ENCODE results near the gene EFR3B.
"Not testable (repeated sequence)": the region's sequence is repeated elsewhere in the genome, so short reads cannot be mapped to it uniquely, and the experiment has no call there.

Gene EFR3B

GRCh38 chr2:25000503-25001324 is 41.2 kb upstream of the EFR3B start:
- Histone ChIP-seq H3K27ac (no peak overlapping the region), H3K36me3 (no peaks in the 10 kb centered on the region), H3K27me3 (no peaks in the 10 kb centered on the region), H3K9me3 (no peaks in the 10 kb centered on the region), H3K4me3 (ENCODE audit: low read depth in 1 of 2, low read length in 1 of 2) (no peak overlapping the region), H3K4me1 (ENCODE audit: control insufficient read depth in 1 of 2, insufficient read depth in 1 of 2, low read depth in 1 of 2, low read length in 1 of 2) (no peaks in the 10 kb centered on the region)
- no peak for TF ChIP-seq CTCF (IDR thresholded peaks at IDR 0.05)

DNA sequence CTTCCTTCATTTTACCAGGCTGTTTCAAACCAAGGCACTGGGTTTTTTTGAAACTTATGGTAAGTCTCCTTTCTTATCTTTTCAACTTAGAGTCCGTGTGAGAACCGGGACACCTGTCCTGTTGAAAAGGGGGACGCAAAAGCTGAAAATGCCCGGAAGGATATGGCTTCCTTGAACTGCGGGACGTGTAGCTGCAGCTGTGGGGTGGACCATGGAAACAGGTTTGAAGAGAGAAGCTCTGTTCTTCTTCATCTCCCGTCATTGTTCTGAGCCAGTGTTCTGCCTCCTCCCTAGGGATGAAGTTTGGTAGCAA is 40.6 kb upstream of the EFR3B start:
- Histone ChIP-seq H3K36me3 (no peaks in the 10 kb centered on the region), H3K4me1 (ENCODE audit: control insufficient read depth in 1 of 2, insufficient read depth in 1 of 2, low read depth in 1 of 2, low read length in 1 of 2) (no peaks in the 10 kb centered on the region), H3K27ac (no peak overlapping the region), H3K9me3 (no peaks in the 10 kb centered on the region), H3K27me3 (no peaks in the 10 kb centered on the region), H3K4me3 (ENCODE audit: low read depth in 1 of 2, low read length in 1 of 2) (no peak overlapping the region)
- TF ChIP-seq CTCF (IDR thresholded peaks at IDR 0.05), result no peak

DNA sequence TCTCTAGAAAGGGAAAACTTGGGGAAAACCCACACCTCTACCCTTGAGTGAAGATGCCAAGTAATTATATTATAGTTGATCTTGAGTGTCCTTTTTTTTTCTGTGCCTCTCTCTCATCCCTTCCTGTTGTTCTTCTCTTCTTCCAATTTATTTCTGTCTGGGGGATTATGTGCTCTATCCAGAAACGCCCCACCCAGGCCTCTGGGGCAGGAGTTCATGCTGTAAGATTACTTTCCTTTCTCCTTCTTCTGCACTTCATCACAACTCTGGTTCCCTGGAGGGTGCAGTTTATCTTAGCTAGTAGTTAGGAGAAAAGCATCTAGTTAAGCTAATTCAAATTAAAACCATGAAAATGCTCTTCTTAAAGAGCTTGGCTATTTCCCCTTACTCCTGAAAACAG is 39.8 kb upstream of the EFR3B start:
- Histone ChIP-seq H3K9me3 (no peaks in the 10 kb centered on the region), H3K27me3 (no peaks in the 10 kb centered on the region), H3K27ac (no peak overlapping the region), H3K36me3 (no peaks in the 10 kb centered on the region), H3K4me1 (ENCODE audit: control insufficient read depth in 1 of 2, insufficient read depth in 1 of 2, low read depth in 1 of 2, low read length in 1 of 2) (no peaks in the 10 kb centered on the region), H3K4me3 (ENCODE audit: low read depth in 1 of 2, low read length in 1 of 2) (no peak overlapping the region)
- no peak for TF ChIP-seq CTCF (IDR thresholded peaks at IDR 0.05)

- H3K4me1 ChIP-seq (ENCODE audit: control insufficient read depth in 1 of 2, insufficient read depth in 1 of 2, low read depth in 1 of 2, low read length in 1 of 2), result no peaks in the 10 kb centered on the region
- no peak overlapping the region for H3K27ac ChIP-seq
- no peaks in the 10 kb centered on the region for H3K27me3 ChIP-seq
- H3K9me3 ChIP-seq, result no peaks in the 10 kb centered on the region
- no peak for TF ChIP-seq CTCF (IDR thresholded peaks at IDR 0.05)
- no peak overlapping the region for H3K4me3 ChIP-seq (ENCODE audit: low read depth in 1 of 2, low read length in 1 of 2)
- H3K36me3 ChIP-seq, result no peaks in the 10 kb centered on the region
Observed at GRCh38 chr2:25009954-25010353, 31.9 kb upstream of the EFR3B start.

- not testable (repeated sequence) for H3K4me1 ChIP-seq (ENCODE audit: control insufficient read depth in 1 of 2, insufficient read depth in 1 of 2, low read depth in 1 of 2, low read length in 1 of 2); H3K36me3 ChIP-seq; H3K4me3 ChIP-seq (ENCODE audit: low read depth in 1 of 2, low read length in 1 of 2); H3K27me3 ChIP-seq; H3K9me3 ChIP-seq; H3K27ac ChIP-seq
Observed at GRCh38 chr2:25011342-25011741, 30.5 kb upstream of the EFR3B start.

- Histone ChIP-seq H3K36me3 (no peaks in the 10 kb centered on the region), H3K4me1 (ENCODE audit: control insufficient read depth in 1 of 2, insufficient read depth in 1 of 2, low read depth in 1 of 2, low read length in 1 of 2) (no peaks in the 10 kb centered on the region), H3K27me3 (no peaks in the 10 kb centered on the region), H3K27ac (no peak overlapping the region), H3K4me3 (ENCODE audit: low read depth in 1 of 2, low read length in 1 of 2) (no peak overlapping the region), H3K9me3 (no peaks in the 10 kb centered on the region)
- no peak for TF ChIP-seq CTCF (IDR thresholded peaks at IDR 0.05)
Observed at GRCh38 chr2:25014631-25015030, 27.2 kb upstream of the EFR3B start.

Data from neutrophil (primary cell).